K562 (cell line): ENCODE data around the gene SPIRE1. TPM values are rescaled to one million over a fixed set of nuclear protein-coding genes. Genes with fewer than 3 reads are reported as not detected.

ENCODE experiments used
- ATAC-seq: fragments of 200-7000 bp; cut with Tn5 transposase; 3 replicates; pipeline ENCODE4 v1.9.1; 2020; ENCODE audit warnings: moderate library complexity
- BruUV-seq: library from RNA; stranded (reverse); fragments of 400-500 nt; replicated peaks from 2 replicates; lab custom pipeline; 2021; lab: Mats Ljungman, UMichigan
- CTCF ChIA-PET: fragments of 300-600 bp; formaldehyde crosslinking; extraction: SDS; loops from one replicate; lab custom pipeline; 2021; ENCODE audit warnings: low intra/inter-chr PET ratio; lab: Yijun Ruan, JAX
- POLR2A ChIA-PET: fragments of 300-600, 350-650 bp; sonication (Branson Sonifier 250); formaldehyde crosslinking; extraction: SDS; loops from one replicate; lab custom pipeline; 2021; ENCODE audit warnings: antibody characterized with exemption, inconsistent platforms; lab: Yijun Ruan, JAX
- DNase-seq, 4 experiments: peaks; one replicate each; pipeline versions ENCODE4 v3.0.0 to v3.0.0-alpha.2; 2011 to 2018; ENCODE audit warnings: low spot score in 3 of 4, mixed read lengths in 3 of 4; ENCODE audit errors: extremely low read depth in 1 of 4
- FAIRE-seq: peaks from 2 replicates; lab custom pipeline; 2011; peaks lifted over from hg19 to GRCh38; lab: Jason Lieb, UNC
- H2AFZ ChIP-seq: 2 replicates; pipeline ENCODE4 v1.6.0; 2011; ENCODE audit warnings: low read depth, low read length, control low read depth, inconsistent platforms
- H3K27ac ChIP-seq: fragments of 200-600 bp; 3 replicates; pipeline ENCODE4 v1.8.0; 2011; ENCODE audit warnings: low read depth, mild to moderate bottlenecking, control low read depth, inconsistent platforms, low read length, moderate library complexity, mixed read lengths; ENCODE audit errors: extremely low read depth
- H3K27me3 ChIP-seq, 2 experiments: fragments of 300-600 bp in 1 of 2; 2 replicates in 1 of 2; 3 replicates in 1 of 2; pipeline versions ENCODE4 v1.6.0 to v1.8.0; 2011; ENCODE audit warnings: inconsistent platforms in 2 of 2, low read length in 2 of 2, mild to moderate bottlenecking in 1 of 2, mixed read lengths in 1 of 2, moderate library complexity in 1 of 2; ENCODE audit not compliant: control insufficient read depth in 2 of 2, insufficient read depth in 2 of 2
- H3K36me3 ChIP-seq: fragments of 300-600 bp; 3 replicates; pipeline ENCODE4 v1.8.0; 2011; ENCODE audit warnings: mild to moderate bottlenecking, low read length, inconsistent platforms; ENCODE audit not compliant: control insufficient read depth, insufficient read depth
- H3K4me1 ChIP-seq, 2 experiments: fragments of 200-600 bp in 1 of 2; replicated peaks in 1 of 2; 2 replicates in 1 of 2; 3 replicates in 1 of 2; pipeline versions ENCODE4 v1.5.1 to v1.8.0; 2011; ENCODE audit warnings: inconsistent platforms in 2 of 2, low read length in 2 of 2, mild to moderate bottlenecking in 1 of 2, mixed read lengths in 1 of 2, moderate library complexity in 1 of 2; ENCODE audit not compliant: control insufficient read depth in 2 of 2, insufficient read depth in 2 of 2
- H3K4me2 ChIP-seq: 2 replicates; pipeline ENCODE4 v1.6.1; 2011; ENCODE audit warnings: low read length, control low read depth, inconsistent platforms, mixed read lengths; ENCODE audit not compliant: insufficient read depth
- H3K4me3 ChIP-seq: fragments of 200-600 bp; sonication (generic), shearing (Covaris generic); 2 replicates; pipeline ENCODE4 v1.5.1; 2016; ENCODE audit warnings: control low read depth, inconsistent platforms
- H3K79me2 ChIP-seq: fragments of 200-600 bp; 3 replicates; pipeline ENCODE4 v1.8.0; 2011; ENCODE audit warnings: low read length, inconsistent platforms; ENCODE audit not compliant: control insufficient read depth, insufficient read depth
- H3K9ac ChIP-seq, 2 experiments: 2 replicates each; pipeline versions ENCODE4 v1.6.0 to v1.6.1; 2011; ENCODE audit warnings: low read depth in 2 of 2, low read length in 2 of 2, control low read depth in 1 of 2, inconsistent platforms in 1 of 2, mild to moderate bottlenecking in 1 of 2, mixed read lengths in 1 of 2; ENCODE audit not compliant: insufficient read depth in 1 of 2
- H3K9me1 ChIP-seq: one replicate; pipeline ENCODE4 v1.6.0; 2011; ENCODE audit warnings: inconsistent platforms, mild to moderate bottlenecking, low read length, moderate library complexity; ENCODE audit not compliant: control insufficient read depth, insufficient read depth
- H3K9me3 ChIP-seq: replicated peaks from 2 replicates; pipeline ENCODE4 v1.5.1; 2011; ENCODE audit warnings: low read depth, low read length, inconsistent platforms; ENCODE audit not compliant: control insufficient read depth, insufficient read depth
- H4K20me1 ChIP-seq: replicated peaks from 2 replicates; pipeline ENCODE4 v1.6.1; 2011; ENCODE audit warnings: low read length, inconsistent platforms, mixed read lengths; ENCODE audit not compliant: control insufficient read depth, insufficient read depth
- MEF2A ChIP-seq: IDR thresholded peaks from 2 replicates; pipeline ENCODE4 v1.6.1; 2011; ENCODE audit warnings: low read depth, mild to moderate bottlenecking, low read length, moderate library complexity; ENCODE audit not compliant: control insufficient read depth
- POLR2H ChIP-seq: IDR thresholded peaks from 2 replicates; pipeline ENCODE4 v1.6.1; 2016; ENCODE audit warnings: missing genetic modification characterization, low read depth, mild to moderate bottlenecking, control low read depth, missing compliant biosample characterization, moderate library complexity
- RBM25 ChIP-seq: fragments of 200-400 bp; formaldehyde crosslinking; IDR thresholded peaks from 2 replicates; pipeline ENCODE4 v1.6.1; 2018; ENCODE audit warnings: low read length, low read depth, moderate library complexity; ENCODE audit not compliant: severe bottlenecking
- RFX1 ChIP-seq: fragments of 450-650 bp; IDR thresholded peaks from 2 replicates; pipeline ENCODE4 v1.6.1; 2016; ENCODE audit warnings: mild to moderate bottlenecking, moderate library complexity
- ZNF695 ChIP-seq: fragments of 450-650 bp; formaldehyde crosslinking; IDR thresholded peaks from 2 replicates; pipeline ENCODE4 v1.4.0; 2020; ENCODE audit warnings: mild to moderate bottlenecking, moderate library complexity
- WGBS: fragments of 100-300 bp; shearing (Covaris generic); methylation state at CpG from one replicate; pipeline ENCODE4 v1.1.6; 2016; ENCODE audit warnings: low coverage, mixed read lengths; ENCODE audit not compliant: insufficient coverage; ENCODE audit errors: missing lambda C conversion rate; 5-methylcytosine and 5-hydroxymethylcytosine counted together
- in situ Hi-C: fragments of 300-500 bp; cut with MboI; formaldehyde crosslinking; loops from 4 replicates; pipeline ENCODE4 v1.15.0; 2018; ENCODE audit warnings: inconsistent platforms, mixed read lengths
- intact Hi-C: fragments of 100-400 bp; cut with micrococcal nuclease; formaldehyde crosslinking; loops from 2 replicates; pipeline ENCODE4 v1.14.2; 2022
- polyA plus RNA-seq, 8 experiments: library from polyadenylated mRNA; depleted of rRNA in 4 of 8; stranded (reverse) in 5 of 8; unstranded in 3 of 8; fragments of >200 nt; fragmentation: Nextera tagmentation in 2 of 8; fragmentation: Illumina TruSeq in 1 of 8; extraction: Ambion mirVana in 2 of 8; extraction: Trizol in 1 of 8; gene quantifications; 2 replicates each; pipeline versions ENCODE4 v1.2.1 to v1.2.3, GENCODE V29; 2011 to 2014; ENCODE audit warnings: inconsistent platforms in 1 of 8, missing spikeins in 1 of 8
- total RNA-seq, 7 experiments: library from RNA; depleted of rRNA in 6 of 7; stranded (reverse); fragments of >200 nt in 6 of 7; fragmentation: Illumina TruSeq in 2 of 7; extraction: Trizol in 2 of 7; gene quantifications; 2 replicates each; pipeline versions ENCODE4 v1.2.1 to v1.2.3, GENCODE V29; 2011 to 2021; ENCODE audit warnings: low replicate concordance in 1 of 7
- TF ChIP-seq, protein P1 (sequence below): sonication (generic); formaldehyde crosslinking; IDR thresholded peaks from 2 replicates; pipeline ENCODE4 v1.8.1; 2022; ENCODE audit warnings: missing genetic modification reagents
- TF ChIP-seq, protein P2 (sequence below): fragments of 150-350 bp; conservative IDR thresholded peaks from 2 replicates; pipeline ENCODE4 v1.6.1; 2014; ENCODE audit warnings: low read length
- TF ChIP-seq, protein P3 (sequence below): fragments of 450-650 bp; formaldehyde crosslinking; IDR thresholded peaks from 2 replicates; pipeline ENCODE4 v1.4.0; 2022; ENCODE audit warnings: mild to moderate bottlenecking, moderate library complexity

The SPIRE1 gene
- total and polyA plus RNA-seq, 9 of the 15 experiments (the other 6 are each of a cell fraction or from before 2014, with no cell fraction given) = 2.9 to 14.0 (median 10.2) TPM

DNA sequence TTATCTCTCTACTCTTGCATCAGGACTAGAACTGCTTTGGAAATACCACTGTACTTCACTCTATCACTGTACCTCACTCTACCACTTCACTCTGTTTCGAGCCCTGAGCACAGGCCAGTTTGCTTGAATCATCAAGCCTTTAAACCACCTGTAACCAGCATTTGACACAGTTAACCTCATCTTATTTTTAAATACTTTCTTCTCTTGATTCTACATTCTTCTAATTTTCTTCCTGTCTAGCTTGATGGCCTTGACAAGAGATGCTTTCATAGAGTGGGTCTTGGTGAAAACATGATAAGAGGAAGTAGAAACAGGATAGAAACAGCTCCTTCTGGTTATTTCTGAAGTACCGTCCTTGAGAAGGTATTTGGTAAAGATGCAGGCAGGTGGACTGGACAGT lies 78.1 kb downstream of the SPIRE1 start:
- TF ChIP-seq RFX1 (no peak), MEF2A (no peak), POLR2H (tag) (no peak), ZNF695 (CRISPR knock-in tag) (no peak)
- TF ChIP-seq, protein P1, sequence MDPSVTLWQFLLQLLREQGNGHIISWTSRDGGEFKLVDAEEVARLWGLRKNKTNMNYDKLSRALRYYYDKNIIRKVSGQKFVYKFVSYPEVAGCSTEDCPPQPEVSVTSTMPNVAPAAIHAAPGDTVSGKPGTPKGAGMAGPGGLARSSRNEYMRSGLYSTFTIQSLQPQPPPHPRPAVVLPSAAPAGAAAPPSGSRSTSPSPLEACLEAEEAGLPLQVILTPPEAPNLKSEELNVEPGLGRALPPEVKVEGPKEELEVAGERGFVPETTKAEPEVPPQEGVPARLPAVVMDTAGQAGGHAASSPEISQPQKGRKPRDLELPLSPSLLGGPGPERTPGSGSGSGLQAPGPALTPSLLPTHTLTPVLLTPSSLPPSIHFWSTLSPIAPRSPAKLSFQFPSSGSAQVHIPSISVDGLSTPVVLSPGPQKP (CRISPR knock-in tag) = no peak
- POLR2A ChIA-PET = no interaction called here
- CTCF ChIA-PET = no interaction called here
- H3K27ac ChIP-seq = no peak overlapping the region
- 49% methylated on average over 2 of the region's 2 CpGs for WGBS
- no peak overlapping the region for H3K4me3 ChIP-seq
- DNase-seq (no peak), FAIRE-seq (no peak), ATAC-seq (no peak)
- no peak overlapping the region for H3K9ac ChIP-seq
- H3K9me1 ChIP-seq = no peaks in the 10 kb centered on the region
- H3K36me3 ChIP-seq = no peaks in the 10 kb centered on the region
- no peaks in the 10 kb centered on the region for H3K4me1 ChIP-seq
- BruUV-seq = no TSS peak
- in situ Hi-C loops = no loop called here
- H4K20me1 ChIP-seq = no peaks in the 10 kb centered on the region; the same call in 1 of the 2 replicates
- intact Hi-C loops = loop anchor here (10.0 kb wide), 1 partner anchor 55 kb away; no protein-coding TSS in a partner anchor
- H3K27me3 ChIP-seq = no peaks in the 10 kb centered on the region
- no peaks in the 10 kb centered on the region for H3K79me2 ChIP-seq
- no peak overlapping the region for H2AFZ ChIP-seq
- no peak overlapping the region for H3K4me2 ChIP-seq
- no peaks in the 10 kb centered on the region for H3K9me3 ChIP-seq

DNA sequence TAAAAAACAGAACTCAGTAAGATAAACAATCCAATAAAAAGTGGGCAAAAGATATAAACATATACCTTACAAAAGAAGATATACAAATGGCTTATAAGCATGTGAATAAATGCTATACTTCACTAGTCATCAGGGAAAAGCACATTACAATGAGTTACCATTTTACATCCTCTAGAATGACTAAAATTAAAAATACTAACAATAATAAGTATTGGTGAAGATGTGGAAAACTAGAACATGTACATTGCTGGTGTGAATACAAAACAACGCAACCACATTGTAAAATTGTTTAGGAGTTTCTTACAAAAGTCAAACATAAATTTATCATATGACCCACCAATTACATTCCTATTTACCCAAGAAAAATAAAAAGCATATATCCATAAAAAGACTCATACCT lies 80.1 kb downstream of the SPIRE1 start:
- ATAC-seq = no peak
- Histone ChIP-seq H3K79me2 (no peaks in the 10 kb centered on the region), H3K4me2 (no peak overlapping the region), H3K36me3 (no peaks in the 10 kb centered on the region), H3K4me3 (no peak overlapping the region), H3K27ac (no peak overlapping the region), H3K9me1 (no peaks in the 10 kb centered on the region)
- in situ Hi-C loops = no loop called here
- DNase-seq = no peak
- WGBS = 100% methylated on average over 1 of the region's 1 CpG
- no TSS peak for BruUV-seq
- ChIA-PET CTCF (no interaction called here), POLR2A (no interaction called here)
- peak; percentile 46 for TF ChIP-seq RBM25
- TF ChIP-seq, protein P2, sequence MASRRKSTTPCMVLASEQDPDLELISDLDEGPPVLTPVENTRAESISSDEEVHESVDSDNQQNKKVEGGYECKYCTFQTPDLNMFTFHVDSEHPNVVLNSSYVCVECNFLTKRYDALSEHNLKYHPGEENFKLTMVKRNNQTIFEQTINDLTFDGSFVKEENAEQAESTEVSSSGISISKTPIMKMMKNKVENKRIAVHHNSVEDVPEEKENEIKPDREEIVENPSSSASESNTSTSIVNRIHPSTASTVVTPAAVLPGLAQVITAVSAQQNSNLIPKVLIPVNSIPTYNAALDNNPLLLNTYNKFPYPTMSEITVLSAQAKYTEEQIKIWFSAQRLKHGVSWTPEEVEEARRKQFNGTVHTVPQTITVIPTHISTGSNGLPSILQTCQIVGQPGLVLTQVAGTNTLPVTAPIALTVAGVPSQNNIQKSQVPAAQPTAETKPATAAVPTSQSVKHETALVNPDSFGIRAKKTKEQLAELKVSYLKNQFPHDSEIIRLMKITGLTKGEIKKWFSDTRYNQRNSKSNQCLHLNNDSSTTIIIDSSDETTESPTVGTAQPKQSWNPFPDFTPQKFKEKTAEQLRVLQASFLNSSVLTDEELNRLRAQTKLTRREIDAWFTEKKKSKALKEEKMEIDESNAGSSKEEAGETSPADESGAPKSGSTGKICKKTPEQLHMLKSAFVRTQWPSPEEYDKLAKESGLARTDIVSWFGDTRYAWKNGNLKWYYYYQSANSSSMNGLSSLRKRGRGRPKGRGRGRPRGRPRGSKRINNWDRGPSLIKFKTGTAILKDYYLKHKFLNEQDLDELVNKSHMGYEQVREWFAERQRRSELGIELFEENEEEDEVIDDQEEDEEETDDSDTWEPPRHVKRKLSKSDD = no peak
- TF ChIP-seq, protein P3, sequence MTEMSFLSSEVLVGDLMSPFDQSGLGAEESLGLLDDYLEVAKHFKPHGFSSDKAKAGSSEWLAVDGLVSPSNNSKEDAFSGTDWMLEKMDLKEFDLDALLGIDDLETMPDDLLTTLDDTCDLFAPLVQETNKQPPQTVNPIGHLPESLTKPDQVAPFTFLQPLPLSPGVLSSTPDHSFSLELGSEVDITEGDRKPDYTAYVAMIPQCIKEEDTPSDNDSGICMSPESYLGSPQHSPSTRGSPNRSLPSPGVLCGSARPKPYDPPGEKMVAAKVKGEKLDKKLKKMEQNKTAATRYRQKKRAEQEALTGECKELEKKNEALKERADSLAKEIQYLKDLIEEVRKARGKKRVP (CRISPR knock-in tag) = no peak
- TF ChIP-seq, all 486 proteins: peak for 1
- no peak overlapping the region for H2AFZ ChIP-seq
- no peaks in the 10 kb centered on the region; the same call in 1 of the 2 replicates for H4K20me1 ChIP-seq
- no peak for FAIRE-seq
- intact Hi-C loops = no loop called here
- no peaks in the 10 kb centered on the region for H3K27me3 ChIP-seq
- H3K9me3 ChIP-seq = no peaks in the 10 kb centered on the region
- no peak overlapping the region for H3K9ac ChIP-seq
- no peaks in the 10 kb centered on the region for H3K4me1 ChIP-seq
